Mesendoderm (in vitro differentiated cells): ENCODE data around the gene GPR173. TPM values are rescaled to one million over a fixed set of nuclear protein-coding genes. Genes with fewer than 3 reads are reported as not detected.

Experiments used
- small RNA-seq: library from polyadenylated mRNA; stranded (forward); fragments of <200 nt; extraction: miRNeasy Mini kit (QIAGEN cat#:217004); gene quantifications from one replicate; pipeline ENCODE3, GENCODE V24; 2013; ENCODE audit not compliant: insufficient read depth

The GPR173 gene

Small RNAs within 50 kb of the gene (small RNA-seq; reads per million reads assigned to genes)
- not detected for gene AL591212.2
